ENCODE results near the gene CATSPER3.

DNA sequence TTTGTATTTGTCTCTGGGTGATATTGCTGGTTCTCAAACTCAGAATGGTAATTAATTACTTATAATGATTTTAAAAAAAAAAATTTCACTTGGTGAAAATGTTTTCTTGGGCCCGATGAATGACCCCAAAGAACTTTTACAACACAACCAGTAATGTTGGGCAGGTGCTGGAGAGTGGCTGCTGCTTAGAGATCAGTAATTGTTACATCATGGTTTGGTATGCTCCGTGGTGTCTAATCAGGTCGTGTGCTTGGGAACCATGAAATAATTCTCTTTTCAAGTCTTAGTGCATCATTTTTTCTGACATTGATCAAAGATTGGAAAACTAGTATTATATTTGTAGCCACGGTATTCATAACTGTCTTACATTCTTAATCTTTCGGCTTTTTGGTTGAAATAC, 33.5 kb upstream of the CATSPER3 start:
- TF ChIP-seq CTCF (IDR thresholded peaks at IDR 0.05) (no peak), SP1 (CRISPR knock-in tag; conservative IDR thresholded peaks at IDR 0.05) (no peak), ZNF232 (CRISPR knock-in tag; IDR thresholded peaks at IDR 0.05) (no peak), PREB (CRISPR knock-in tag; IDR thresholded peaks at IDR 0.05; ENCODE audit: borderline replicate concordance) (no peak), NR3C1 (CRISPR knock-in tag; conservative IDR thresholded peaks at IDR 0.05; ENCODE audit: low read depth) (no peak), RELA (CRISPR knock-in tag; IDR thresholded peaks at IDR 0.05; ENCODE audit: borderline replicate concordance) (no peak), CREB1 (CRISPR knock-in tag; IDR thresholded peaks at IDR 0.05) (no peak), USF2 (CRISPR knock-in tag; IDR thresholded peaks at IDR 0.05) (no peak), IRF1 (CRISPR knock-in tag; IDR thresholded peaks at IDR 0.05) (no peak), FOXP1 (CRISPR knock-in tag; IDR thresholded peaks at IDR 0.05; ENCODE audit: borderline replicate concordance) (no peak)
- TF ChIP-seq, protein P1, sequence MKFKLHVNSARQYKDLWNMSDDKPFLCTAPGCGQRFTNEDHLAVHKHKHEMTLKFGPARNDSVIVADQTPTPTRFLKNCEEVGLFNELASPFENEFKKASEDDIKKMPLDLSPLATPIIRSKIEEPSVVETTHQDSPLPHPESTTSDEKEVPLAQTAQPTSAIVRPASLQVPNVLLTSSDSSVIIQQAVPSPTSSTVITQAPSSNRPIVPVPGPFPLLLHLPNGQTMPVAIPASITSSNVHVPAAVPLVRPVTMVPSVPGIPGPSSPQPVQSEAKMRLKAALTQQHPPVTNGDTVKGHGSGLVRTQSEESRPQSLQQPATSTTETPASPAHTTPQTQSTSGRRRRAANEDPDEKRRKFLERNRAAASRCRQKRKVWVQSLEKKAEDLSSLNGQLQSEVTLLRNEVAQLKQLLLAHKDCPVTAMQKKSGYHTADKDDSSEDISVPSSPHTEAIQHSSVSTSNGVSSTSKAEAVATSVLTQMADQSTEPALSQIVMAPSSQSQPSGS (CRISPR knock-in tag; IDR thresholded peaks at IDR 0.05; ENCODE audit: borderline replicate concordance, low read depth), result no peak
- TF ChIP-seq, protein P2, sequence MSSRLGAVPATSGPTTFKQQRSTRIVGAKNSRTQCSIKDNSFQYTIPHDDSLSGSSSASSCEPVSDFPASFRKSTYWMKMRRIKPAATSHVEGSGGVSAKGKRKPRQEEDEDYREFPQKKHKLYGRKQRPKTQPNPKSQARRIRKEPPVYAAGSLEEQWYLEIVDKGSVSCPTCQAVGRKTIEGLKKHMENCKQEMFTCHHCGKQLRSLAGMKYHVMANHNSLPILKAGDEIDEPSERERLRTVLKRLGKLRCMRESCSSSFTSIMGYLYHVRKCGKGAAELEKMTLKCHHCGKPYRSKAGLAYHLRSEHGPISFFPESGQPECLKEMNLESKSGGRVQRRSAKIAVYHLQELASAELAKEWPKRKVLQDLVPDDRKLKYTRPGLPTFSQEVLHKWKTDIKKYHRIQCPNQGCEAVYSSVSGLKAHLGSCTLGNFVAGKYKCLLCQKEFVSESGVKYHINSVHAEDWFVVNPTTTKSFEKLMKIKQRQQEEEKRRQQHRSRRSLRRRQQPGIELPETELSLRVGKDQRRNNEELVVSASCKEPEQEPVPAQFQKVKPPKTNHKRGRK (CRISPR knock-in tag; IDR thresholded peaks at IDR 0.05; ENCODE audit: borderline replicate concordance), result no peak
- TF ChIP-seq, protein P3, sequence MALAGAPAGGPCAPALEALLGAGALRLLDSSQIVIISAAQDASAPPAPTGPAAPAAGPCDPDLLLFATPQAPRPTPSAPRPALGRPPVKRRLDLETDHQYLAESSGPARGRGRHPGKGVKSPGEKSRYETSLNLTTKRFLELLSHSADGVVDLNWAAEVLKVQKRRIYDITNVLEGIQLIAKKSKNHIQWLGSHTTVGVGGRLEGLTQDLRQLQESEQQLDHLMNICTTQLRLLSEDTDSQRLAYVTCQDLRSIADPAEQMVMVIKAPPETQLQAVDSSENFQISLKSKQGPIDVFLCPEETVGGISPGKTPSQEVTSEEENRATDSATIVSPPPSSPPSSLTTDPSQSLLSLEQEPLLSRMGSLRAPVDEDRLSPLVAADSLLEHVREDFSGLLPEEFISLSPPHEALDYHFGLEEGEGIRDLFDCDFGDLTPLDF (CRISPR knock-in tag; IDR thresholded peaks at IDR 0.05), result no peak
- TF ChIP-seq, protein P4, sequence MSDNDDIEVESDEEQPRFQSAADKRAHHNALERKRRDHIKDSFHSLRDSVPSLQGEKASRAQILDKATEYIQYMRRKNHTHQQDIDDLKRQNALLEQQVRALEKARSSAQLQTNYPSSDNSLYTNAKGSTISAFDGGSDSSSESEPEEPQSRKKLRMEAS (CRISPR knock-in tag; IDR thresholded peaks at IDR 0.05), result no peak

All from WTC11 (cell line).